ENCODE results near the gene ZNF302.

GRCh38 chr19:34731964-34732363 is 54.5 kb downstream of the ZNF302 start:
- TF ChIP-seq, protein P1, sequence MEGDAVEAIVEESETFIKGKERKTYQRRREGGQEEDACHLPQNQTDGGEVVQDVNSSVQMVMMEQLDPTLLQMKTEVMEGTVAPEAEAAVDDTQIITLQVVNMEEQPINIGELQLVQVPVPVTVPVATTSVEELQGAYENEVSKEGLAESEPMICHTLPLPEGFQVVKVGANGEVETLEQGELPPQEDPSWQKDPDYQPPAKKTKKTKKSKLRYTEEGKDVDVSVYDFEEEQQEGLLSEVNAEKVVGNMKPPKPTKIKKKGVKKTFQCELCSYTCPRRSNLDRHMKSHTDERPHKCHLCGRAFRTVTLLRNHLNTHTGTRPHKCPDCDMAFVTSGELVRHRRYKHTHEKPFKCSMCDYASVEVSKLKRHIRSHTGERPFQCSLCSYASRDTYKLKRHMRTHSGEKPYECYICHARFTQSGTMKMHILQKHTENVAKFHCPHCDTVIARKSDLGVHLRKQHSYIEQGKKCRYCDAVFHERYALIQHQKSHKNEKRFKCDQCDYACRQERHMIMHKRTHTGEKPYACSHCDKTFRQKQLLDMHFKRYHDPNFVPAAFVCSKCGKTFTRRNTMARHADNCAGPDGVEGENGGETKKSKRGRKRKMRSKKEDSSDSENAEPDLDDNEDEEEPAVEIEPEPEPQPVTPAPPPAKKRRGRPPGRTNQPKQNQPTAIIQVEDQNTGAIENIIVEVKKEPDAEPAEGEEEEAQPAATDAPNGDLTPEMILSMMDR (IDR thresholded peaks at IDR 0.05; ENCODE audit: poor library complexity, severe bottlenecking) = no peak
- no peak for TF ChIP-seq EZH2 (IDR thresholded peaks at IDR 0.05; ENCODE audit: borderline replicate concordance, insufficient read depth, low read length, poor library complexity, severe bottlenecking)
- TF ChIP-seq MXI1 (conservative IDR thresholded peaks at IDR 0.05; ENCODE audit: poor library complexity, severe bottlenecking) = no peak
- TF ChIP-seq EP300 (conservative IDR thresholded peaks at IDR 0.05; ENCODE audit: poor library complexity, severe bottlenecking) = no peak
- no peak for TF ChIP-seq TAF1 (IDR thresholded peaks at IDR 0.05; ENCODE audit: low read depth)
- no peak for TF ChIP-seq REST (IDR thresholded peaks at IDR 0.05; ENCODE audit: borderline replicate concordance)
- no peak for TF ChIP-seq RAD21 (conservative IDR thresholded peaks at IDR 0.05)
- no peak for TF ChIP-seq POLR2AphosphoS5 (IDR thresholded peaks at IDR 0.05)
